ENCODE results near the gene NEK10. TPM values are rescaled to one million over a fixed set of nuclear protein-coding genes. Genes with fewer than 3 reads are reported as not detected.

Gene NEK10
- total RNA-seq, 1 donor from 2014 or later = 1.2 TPM

DNA sequence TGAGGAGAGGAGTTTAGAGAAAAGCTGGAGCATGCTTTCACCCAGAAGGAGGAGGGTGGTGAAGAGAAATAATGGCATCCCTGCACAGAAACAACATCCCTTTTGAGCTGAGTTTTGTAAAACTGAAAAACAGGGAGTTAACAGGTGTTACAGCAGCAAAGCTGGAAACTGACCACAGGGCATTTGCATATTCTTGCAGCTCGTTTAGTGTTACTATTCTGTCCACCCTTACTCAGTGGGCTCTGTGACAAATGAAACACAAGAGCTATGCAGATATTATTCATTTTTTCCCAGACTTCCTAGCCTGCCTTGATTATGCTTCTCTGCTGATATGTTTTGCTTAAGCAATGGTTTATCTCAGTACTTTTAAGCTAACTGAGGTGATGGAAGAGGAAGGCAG is 272.0 kb downstream of the NEK10 start:
- Mint-ChIP-seq H3K9me3 (ENCODE audit: unreplicated experiment) (no peaks in the 10 kb centered on the region), H3K4me3 (ENCODE audit: unreplicated experiment) (no peak overlapping the region), H3K27ac (ENCODE audit: unreplicated experiment) (no peak overlapping the region), H3K27me3 (ENCODE audit: unreplicated experiment) (peaks cover 2% of the 10 kb centered on the region), H3K36me3 (ENCODE audit: low read depth, unreplicated experiment) (peaks cover 3% of the 10 kb centered on the region), H3K4me1 (ENCODE audit: unreplicated experiment) (no peaks in the 10 kb centered on the region)
- DNase-seq (ENCODE audit: low spot score) = no peak
- no peak for TF ChIP-seq CTCF (IDR thresholded peaks at IDR 0.05; ENCODE audit: unreplicated experiment)

GRCh38 chr3:27095553-27096222 is 273.5 kb downstream of the NEK10 start:
- H3K27ac Mint-ChIP-seq (ENCODE audit: unreplicated experiment) = no peak overlapping the region
- no peak for DNase-seq (ENCODE audit: low spot score)
- no peak for TF ChIP-seq CTCF (IDR thresholded peaks at IDR 0.05; ENCODE audit: unreplicated experiment)
- H3K4me3 Mint-ChIP-seq (ENCODE audit: unreplicated experiment) = no peak overlapping the region
- peaks cover 3% of the 10 kb centered on the region for H3K36me3 Mint-ChIP-seq (ENCODE audit: low read depth, unreplicated experiment)
- H3K27me3 Mint-ChIP-seq (ENCODE audit: unreplicated experiment) = peaks cover 2% of the 10 kb centered on the region
- no peaks in the 10 kb centered on the region for H3K4me1 Mint-ChIP-seq (ENCODE audit: unreplicated experiment)
- no peaks in the 10 kb centered on the region for H3K9me3 Mint-ChIP-seq (ENCODE audit: unreplicated experiment)

GRCh38 chr3:27094721-27095120 is 274.5 kb downstream of the NEK10 start:
- Mint-ChIP-seq H3K27ac (ENCODE audit: unreplicated experiment) (no peak overlapping the region), H3K36me3 (ENCODE audit: low read depth, unreplicated experiment) (no peaks in the 10 kb centered on the region), H3K9me3 (ENCODE audit: unreplicated experiment) (no peaks in the 10 kb centered on the region), H3K4me3 (ENCODE audit: unreplicated experiment) (no peak overlapping the region), H3K27me3 (ENCODE audit: unreplicated experiment) (no peaks in the 10 kb centered on the region), H3K4me1 (ENCODE audit: unreplicated experiment) (no peaks in the 10 kb centered on the region)
- DNase-seq (ENCODE audit: low spot score) = no peak
- TF ChIP-seq CTCF (IDR thresholded peaks at IDR 0.05; ENCODE audit: unreplicated experiment) = no peak

- Mint-ChIP-seq H3K9me3 (ENCODE audit: unreplicated experiment) (no peaks in the 10 kb centered on the region), H3K27ac (ENCODE audit: unreplicated experiment) (no peak overlapping the region), H3K27me3 (ENCODE audit: unreplicated experiment) (no peaks in the 10 kb centered on the region), H3K4me1 (ENCODE audit: unreplicated experiment) (no peaks in the 10 kb centered on the region), H3K4me3 (ENCODE audit: unreplicated experiment) (no peak overlapping the region), H3K36me3 (ENCODE audit: low read depth, unreplicated experiment) (no peaks in the 10 kb centered on the region)
- TF ChIP-seq CTCF (IDR thresholded peaks at IDR 0.05; ENCODE audit: unreplicated experiment) = no peak
- DNase-seq (ENCODE audit: low spot score) = no peak
Measured at GRCh38 chr3:27093771-27094170, 275.4 kb downstream of the NEK10 start.

DNA sequence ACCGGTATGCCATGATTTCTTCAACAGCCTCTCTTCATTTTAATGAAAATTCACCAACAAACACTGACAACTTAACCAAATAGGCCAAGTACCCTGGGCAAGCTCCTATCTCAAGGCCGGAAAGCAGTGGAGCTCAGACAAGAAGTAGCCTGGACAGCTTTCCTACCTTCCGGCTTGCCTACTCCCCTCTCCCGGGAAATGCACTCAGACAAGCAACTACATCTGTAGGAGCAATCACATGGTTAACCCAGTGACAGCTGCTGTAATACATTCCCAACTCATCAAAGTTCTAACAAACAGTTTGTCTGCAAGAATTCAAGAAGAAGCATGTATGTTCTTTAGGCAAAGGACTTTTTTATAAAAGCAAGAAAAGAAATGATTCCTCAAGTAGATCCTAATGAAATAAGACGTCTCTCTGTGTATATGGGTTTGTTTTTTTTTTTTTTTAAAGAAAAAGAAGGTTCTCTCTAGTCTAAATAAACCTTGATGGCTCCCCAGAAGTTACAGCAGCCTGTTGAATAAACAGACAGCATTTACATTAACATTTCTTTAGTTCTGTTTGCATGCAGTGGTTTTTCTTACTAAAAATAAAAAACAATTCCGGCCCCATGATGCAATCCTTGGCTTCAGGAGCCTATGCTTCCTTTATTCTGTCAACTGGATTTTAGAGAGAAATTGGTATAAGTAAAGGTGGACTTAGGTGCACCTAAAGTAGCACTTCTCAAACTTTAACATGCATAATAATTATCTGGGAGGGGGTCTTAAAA is 278.7 kb downstream of the NEK10 start:
- Mint-ChIP-seq H3K4me1 (ENCODE audit: unreplicated experiment) (peaks cover 3% of the 10 kb centered on the region), H3K9me3 (ENCODE audit: unreplicated experiment) (no peaks in the 10 kb centered on the region), H3K27me3 (ENCODE audit: unreplicated experiment) (no peaks in the 10 kb centered on the region), H3K4me3 (ENCODE audit: unreplicated experiment) (no peak overlapping the region), H3K36me3 (ENCODE audit: low read depth, unreplicated experiment) (no peaks in the 10 kb centered on the region), H3K27ac (ENCODE audit: unreplicated experiment) (no peak overlapping the region)
- DNase-seq (ENCODE audit: low spot score) = no peak
- no peak for TF ChIP-seq CTCF (IDR thresholded peaks at IDR 0.05; ENCODE audit: unreplicated experiment)

All from endothelial cell (in vitro differentiated cells).